Keratinocyte (primary cell): ENCODE data around the gene EHBP1. TPM values are rescaled to one million over a fixed set of nuclear protein-coding genes. Genes with fewer than 3 reads are reported as not detected.

ENCODE experiments used
- DNase-seq: peaks from one replicate; pipeline ENCODE4 v3.0.0-alpha.2; 2011; ENCODE audit warnings: low read depth, missing footprints, low spot score
- FAIRE-seq: peaks from 2 replicates; lab custom pipeline; 2011; peaks lifted over from hg19 to GRCh38; lab: Jason Lieb, UNC
- H2AFZ ChIP-seq: 2 replicates; pipeline ENCODE4 v1.6.0; 2012; ENCODE audit warnings: low read length, control low read depth, inconsistent platforms; ENCODE audit not compliant: control insufficient read depth
- H3K27ac ChIP-seq: 2 replicates; pipeline ENCODE4 v1.5.1; 2011; ENCODE audit warnings: low read length; ENCODE audit not compliant: control insufficient read depth, insufficient read depth
- H3K27me3 ChIP-seq: 3 replicates; pipeline ENCODE4 v1.6.0; 2011; ENCODE audit warnings: low read length; ENCODE audit not compliant: control insufficient read depth, insufficient read depth; ENCODE audit errors: extremely low read depth
- H3K36me3 ChIP-seq, 2 experiments: 2 replicates in 1 of 2; 3 replicates in 1 of 2; pipeline ENCODE4 v1.5.1; 2011; ENCODE audit warnings: low read length in 2 of 2, mild to moderate bottlenecking in 1 of 2; ENCODE audit not compliant: control insufficient read depth in 2 of 2, insufficient read depth in 2 of 2; ENCODE audit errors: extremely low read depth in 1 of 2
- H3K4me1 ChIP-seq: 3 replicates; pipeline ENCODE4 v1.5.1; 2011; ENCODE audit warnings: low read length; ENCODE audit not compliant: control insufficient read depth, insufficient read depth; ENCODE audit errors: extremely low read depth
- H3K4me2 ChIP-seq: 3 replicates; pipeline ENCODE4 v1.6.0; 2011; ENCODE audit warnings: low read depth, low read length; ENCODE audit not compliant: control insufficient read depth, insufficient read depth; ENCODE audit errors: extremely low read depth
- H3K4me3 ChIP-seq, 3 experiments: fragments of 200-600 bp in 1 of 3; sonication (generic) in 1 of 3; 2 replicates in 2 of 3; 3 replicates in 1 of 3; pipeline ENCODE4 v1.5.1; 2011 to 2016; ENCODE audit warnings: low read length in 3 of 3, mild to moderate bottlenecking in 3 of 3, control low read depth in 2 of 3, inconsistent platforms in 1 of 3, low read depth in 1 of 3, mixed read lengths in 1 of 3, mixed run types in 1 of 3, moderate library complexity in 1 of 3; ENCODE audit not compliant: control insufficient read depth in 2 of 3, insufficient read depth in 2 of 3; ENCODE audit errors: extremely low read depth in 1 of 3
- H3K79me2 ChIP-seq: 2 replicates; pipeline ENCODE4 v1.6.0; 2012; ENCODE audit warnings: low read length; ENCODE audit not compliant: control insufficient read depth, insufficient read depth
- H3K9ac ChIP-seq: 3 replicates; pipeline ENCODE4 v1.6.0; 2011; ENCODE audit warnings: low read length; ENCODE audit not compliant: control insufficient read depth, insufficient read depth; ENCODE audit errors: extremely low read depth
- H3K9me1 ChIP-seq: 3 replicates; pipeline ENCODE4 v1.6.0; 2011; ENCODE audit warnings: low read length; ENCODE audit not compliant: control insufficient read depth, insufficient read depth; ENCODE audit errors: extremely low read depth
- H3K9me3 ChIP-seq: 2 replicates; pipeline ENCODE4 v1.5.1; 2012; ENCODE audit warnings: low read depth, low read length; ENCODE audit not compliant: control insufficient read depth
- H4K20me1 ChIP-seq: 3 replicates; pipeline ENCODE4 v1.6.0; 2011; ENCODE audit warnings: low read length; ENCODE audit not compliant: control insufficient read depth, insufficient read depth; ENCODE audit errors: extremely low read depth
- CTCF ChIP-seq, 3 experiments: IDR thresholded peaks in 1 of 3; conservative IDR thresholded peaks in 1 of 3; optimal IDR thresholded peaks in 1 of 3; 2 replicates in 2 of 3; 3 replicates in 1 of 3; pipeline versions ENCODE3 to v1.5.1; 2011; ENCODE audit warnings: low read length in 3 of 3, mild to moderate bottlenecking in 3 of 3, moderate library complexity in 2 of 3, control low read depth in 1 of 3, inconsistent platforms in 1 of 3; ENCODE audit not compliant: insufficient read depth in 2 of 3; ENCODE audit errors: extremely low read depth in 1 of 3
- EZH2 ChIP-seq: IDR thresholded peaks from one replicate; pipeline ENCODE4 v1.6.1; 2012; ENCODE audit warnings: inconsistent platforms, mild to moderate bottlenecking, low read length, moderate library complexity
- dilution Hi-C: fragments of 300-500 bp; cut with MboI; formaldehyde crosslinking; loops from one replicate; pipeline ENCODE4 v1.7.0; 2020; ENCODE audit warnings: low sequenced_read_pairs; ENCODE audit not compliant: extremely low pct_ligation_motif_present
- polyA plus RNA-seq, 5 experiments: library from polyadenylated mRNA; depleted of rRNA in 3 of 5; stranded (reverse) in 3 of 5; stranded (forward) in 1 of 5; unstranded in 1 of 5; fragments of >200 nt; gene quantifications; 1 replicate in 1 of 5; 2 replicates in 3 of 5; 3 replicates in 1 of 5; pipeline versions ENCODE4 v1.2.1 to v1.2.3, GENCODE V29; 2011 to 2012; ENCODE audit warnings: missing spikeins in 2 of 5, low read depth in 1 of 5, low replicate concordance in 1 of 5

Gene EHBP1
- polyA plus RNA-seq, 1 donor (not counting 4 experiments of a cell fraction or from before 2014, with no cell fraction given) = 59.0 TPM

DNA sequence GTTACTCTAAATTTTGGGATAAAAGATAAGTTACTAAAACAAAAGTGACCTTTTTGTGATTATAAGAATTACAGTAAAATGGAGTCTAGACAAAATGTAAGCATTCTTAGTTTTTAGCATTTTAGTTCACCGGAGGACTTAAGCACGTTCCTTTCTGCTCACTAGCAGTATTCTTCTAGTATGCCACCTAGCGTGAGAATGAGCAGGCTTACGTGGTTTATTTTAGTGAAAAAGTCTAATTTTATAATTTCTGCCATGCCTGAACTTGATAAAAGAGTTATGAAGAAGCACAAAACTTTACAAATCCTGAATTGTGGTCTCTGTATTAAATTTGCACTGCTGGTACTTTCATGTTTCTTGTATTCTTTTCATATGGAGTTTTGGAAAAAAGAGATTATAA lies 332.5 kb downstream of the EHBP1 start:
- Histone ChIP-seq H3K4me1 (peaks cover 7% of the 10 kb centered on the region), H2AFZ (no peak overlapping the region), H4K20me1 (no peaks in the 10 kb centered on the region), H3K36me3 (peaks cover 0 to 2% of the 10 kb centered on the region in 2 experiments), H3K79me2 (no peaks in the 10 kb centered on the region), H3K27ac (no peak overlapping the region), H3K4me2 (no peak overlapping the region), H3K27me3 (no peaks in the 10 kb centered on the region), H3K4me3 (no peak overlapping the region), H3K9me1 (no peaks in the 10 kb centered on the region), H3K9me3 (no peaks in the 10 kb centered on the region), H3K9ac (no peak overlapping the region)
- DNase-seq (no peak), FAIRE-seq (no peak)
- no peak for TF ChIP-seq CTCF (optimal IDR thresholded peaks at IDR 0.05 in 1 of 3, IDR thresholded peaks at IDR 0.05 in 1 of 3, conservative IDR thresholded peaks at IDR 0.05 in 1 of 3; ENCODE audit: extremely low read depth in 1 of 3, insufficient read depth in 2 of 3, low read length in 3 of 3)
- no peak for TF ChIP-seq EZH2
- dilution Hi-C loops = no loop called here

GRCh38 chr2:63040586-63040985 lies 335.1 kb downstream of the EHBP1 start:
- TF ChIP-seq EZH2 (no peak), CTCF (optimal IDR thresholded peaks at IDR 0.05 in 1 of 3, IDR thresholded peaks at IDR 0.05 in 1 of 3, conservative IDR thresholded peaks at IDR 0.05 in 1 of 3; ENCODE audit: extremely low read depth in 1 of 3, insufficient read depth in 2 of 3, low read length in 3 of 3) (no peak)
- dilution Hi-C loops = no loop called here
- H3K27me3 ChIP-seq = no peaks in the 10 kb centered on the region

More at GRCh38 chr2:63040586-63040985, 335.1 kb downstream of the EHBP1 start:
- no peaks in the 10 kb centered on the region for H4K20me1 ChIP-seq
- no peaks in the 10 kb centered on the region for H3K79me2 ChIP-seq
- no peak overlapping the region for H3K4me2 ChIP-seq
- DNase-seq = no peak
- H2AFZ ChIP-seq = no peak overlapping the region
- H3K9ac ChIP-seq = no peak overlapping the region
- no peaks in the 10 kb centered on the region for H3K4me1 ChIP-seq
- H3K9me3 ChIP-seq = no peaks in the 10 kb centered on the region
- no peaks in the 10 kb centered on the region for H3K9me1 ChIP-seq
- H3K36me3 ChIP-seq = peaks cover 0 to 2% of the 10 kb centered on the region in 2 experiments
- H3K4me3 ChIP-seq = no peak overlapping the region
- H3K27ac ChIP-seq = no peak overlapping the region
- FAIRE-seq = no peak
